Vagina (tissue), 2 donors: ENCODE data around the gene C5orf15. TPM values are rescaled to one million over a fixed set of nuclear protein-coding genes. Genes with fewer than 3 reads are reported as not detected.

Source experiments
- DNase-seq, 2 donors: peaks; one replicate each; pipeline ENCODE4 v3.0.0-alpha.2; 2017; ENCODE audit errors: extremely low spot score in 2 of 2
- H3K27ac ChIP-seq: fragments of 200-600 bp; sonication (generic); one replicate; pipeline ENCODE4 v1.5.1; 2019
- H3K27me3 ChIP-seq: fragments of 200-600 bp; sonication (generic); one replicate; pipeline ENCODE4 v1.5.1; 2019
- H3K36me3 ChIP-seq, 2 donors: fragments of 200-600 bp; sonication (generic); one replicate each; pipeline ENCODE4 v1.5.1; 2017 to 2019
- H3K4me1 ChIP-seq: fragments of 200-600 bp; sonication (generic); one replicate; pipeline ENCODE4 v1.5.1; 2019
- H3K4me3 ChIP-seq, 2 donors: fragments of 200-600 bp; sonication (generic); 1 replicate in 1 of 2; 2 replicates in 1 of 2; pipeline ENCODE4 v1.5.1; 2016 to 2019
- H3K9me3 ChIP-seq: fragments of 200-600 bp; sonication (generic); one replicate; pipeline ENCODE4 v1.5.1; 2019
- CTCF ChIP-seq, 3 experiments: fragments of 450-650 bp in 2 of 3; fragments of 200-600 bp in 1 of 3; sonication (generic) in 1 of 3; IDR thresholded peaks; one replicate each; pipeline ENCODE4 v1.5.1; 2017 to 2019; ENCODE audit warnings: antibody characterized with exemption in 3 of 3, mild to moderate bottlenecking in 2 of 3, moderate library complexity in 2 of 3
- POLR2A ChIP-seq, 2 donors: fragments of 450-650 bp; IDR thresholded peaks; one replicate each; pipeline ENCODE4 v1.6.1; 2017; ENCODE audit warnings: antibody characterized with exemption in 2 of 2, mild to moderate bottlenecking in 2 of 2, moderate library complexity in 2 of 2
- POLR2AphosphoS5 ChIP-seq, 2 donors: sonication (generic); formaldehyde crosslinking; IDR thresholded peaks; one replicate each; pipeline ENCODE4 v1.9.0; 2017; ENCODE audit warnings: antibody characterized with exemption in 2 of 2, mild to moderate bottlenecking in 2 of 2, low read depth in 1 of 2; ENCODE audit not compliant: insufficient read depth in 1 of 2
- intact Hi-C: fragments of 100-400 bp; cut with DNase I; formaldehyde crosslinking; loops from one replicate; pipeline ENCODE4 v1.15.1; 2023
- total RNA-seq: library from RNA; depleted of rRNA; stranded (reverse); fragments of >200 nt; gene quantifications from one replicate; pipeline ENCODE4 v1.2.3, GENCODE V29; 2016

The C5orf15 gene
- total RNA-seq, 1 donor from 2014 or later, result 35.8 TPM

- H3K36me3 ChIP-seq, result peaks cover 0 to 57% of the 10 kb centered on the region in 2 donors
- no peak for DNase-seq
- H3K4me1 ChIP-seq, result peaks cover 33% of the 10 kb centered on the region
These were observed 22.0 kb upstream of the C5orf15 start for GRCh38 chr5:133990396-133990795.

DNA sequence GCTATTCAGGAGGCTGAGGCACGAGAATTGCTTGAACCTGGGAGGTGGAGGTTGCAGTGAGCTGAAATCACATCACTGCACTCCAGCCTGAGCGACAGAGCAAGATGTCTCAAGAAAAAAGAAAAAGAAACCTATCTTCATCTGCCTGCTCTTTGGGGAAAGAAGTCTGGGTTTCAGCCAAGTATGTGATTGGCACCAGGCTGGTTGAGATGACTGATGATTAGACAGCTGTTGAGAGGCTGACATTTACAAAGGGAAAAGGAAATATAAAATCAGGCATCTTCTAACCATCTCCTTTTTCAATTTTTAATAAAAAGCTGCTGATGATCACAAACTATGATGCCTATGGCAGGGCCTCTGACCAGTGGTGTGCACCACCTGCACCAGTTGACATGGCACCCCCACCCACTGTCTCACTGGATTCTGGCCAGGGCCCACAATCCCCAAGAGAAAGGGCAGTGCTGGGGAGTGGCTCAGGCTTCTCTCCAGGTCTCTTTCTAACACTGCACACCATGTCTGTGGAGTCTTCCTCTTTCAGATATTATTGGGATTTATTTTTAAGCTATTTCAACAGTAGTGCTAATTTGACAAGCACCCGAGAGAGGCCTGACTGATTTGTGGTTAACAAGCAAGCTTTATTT lies 17.2 kb upstream of the C5orf15 start:
- Histone ChIP-seq H3K36me3 (peaks cover 0 to 74% of the 10 kb centered on the region in 2 donors), H3K9me3 (no peaks in the 10 kb centered on the region), H3K27ac (no peak overlapping the region), H3K27me3 (no peaks in the 10 kb centered on the region), H3K4me1 (no peaks in the 10 kb centered on the region), H3K4me3 (no peak overlapping the region)
- TF ChIP-seq POLR2AphosphoS5 (IDR thresholded peaks at IDR 0.05; ENCODE audit: insufficient read depth in 1 of 2, low read depth in 1 of 2) (no peak), CTCF (IDR thresholded peaks at IDR 0.05) (no peak), POLR2A (IDR thresholded peaks at IDR 0.05) (no peak)
- intact Hi-C loops, result no loop called here
- DNase-seq, result no peak

More at GRCh38 chr5:133990396-133990795, 22.0 kb upstream of the C5orf15 start:
- H3K27ac ChIP-seq, result no peak overlapping the region
- TF ChIP-seq POLR2A (IDR thresholded peaks at IDR 0.05) (no peak), POLR2AphosphoS5 (IDR thresholded peaks at IDR 0.05; ENCODE audit: insufficient read depth in 1 of 2, low read depth in 1 of 2) (no peak), CTCF (IDR thresholded peaks at IDR 0.05) (no peak)
- no peak overlapping the region for H3K4me3 ChIP-seq
- no peaks in the 10 kb centered on the region for H3K27me3 ChIP-seq
- no peaks in the 10 kb centered on the region for H3K9me3 ChIP-seq
- intact Hi-C loops, result no loop called here

GRCh38 chr5:133983674-133984073 lies 15.2 kb upstream of the C5orf15 start:
- H3K27me3 ChIP-seq, result no peaks in the 10 kb centered on the region
- no peaks in the 10 kb centered on the region for H3K4me1 ChIP-seq
- H3K9me3 ChIP-seq, result no peaks in the 10 kb centered on the region
- DNase-seq, result no peak
- no peak overlapping the region for H3K27ac ChIP-seq
- TF ChIP-seq POLR2AphosphoS5 (IDR thresholded peaks at IDR 0.05; ENCODE audit: insufficient read depth in 1 of 2, low read depth in 1 of 2), result no peak
- no peak for TF ChIP-seq CTCF (IDR thresholded peaks at IDR 0.05)
- no peak for TF ChIP-seq POLR2A (IDR thresholded peaks at IDR 0.05)
- no peak overlapping the region for H3K4me3 ChIP-seq
- intact Hi-C loops, result no loop called here
- H3K36me3 ChIP-seq, result peaks cover 0 to 66% of the 10 kb centered on the region in 2 donors

- no peak for TF ChIP-seq CTCF (IDR thresholded peaks at IDR 0.05)
- no peak for TF ChIP-seq POLR2AphosphoS5 (IDR thresholded peaks at IDR 0.05; ENCODE audit: insufficient read depth in 1 of 2, low read depth in 1 of 2)
- TF ChIP-seq POLR2A (IDR thresholded peaks at IDR 0.05), result no peak
- H3K9me3 ChIP-seq, result no peaks in the 10 kb centered on the region
- no peaks in the 10 kb centered on the region for H3K4me1 ChIP-seq
- no peaks in the 10 kb centered on the region for H3K27me3 ChIP-seq
- DNase-seq, result no peak
- no peak overlapping the region for H3K27ac ChIP-seq
- no peak overlapping the region for H3K4me3 ChIP-seq
- H3K36me3 ChIP-seq, result peaks cover 0 to 47% of the 10 kb centered on the region in 2 donors
- intact Hi-C loops, result no loop called here
These were observed 13.3 kb upstream of the C5orf15 start for GRCh38 chr5:133981714-133982113.

GRCh38 chr5:133980652-133981051 lies 12.2 kb upstream of the C5orf15 start:
- no peaks in the 10 kb centered on the region for H3K27me3 ChIP-seq
- no peak overlapping the region for H3K27ac ChIP-seq
- intact Hi-C loops, result no loop called here
- no peak overlapping the region for H3K4me3 ChIP-seq
- DNase-seq, result no peak
- H3K4me1 ChIP-seq, result no peaks in the 10 kb centered on the region
- TF ChIP-seq POLR2A (IDR thresholded peaks at IDR 0.05), result no peak
- TF ChIP-seq POLR2AphosphoS5 (IDR thresholded peaks at IDR 0.05; ENCODE audit: insufficient read depth in 1 of 2, low read depth in 1 of 2), result no peak
- TF ChIP-seq CTCF (IDR thresholded peaks at IDR 0.05), result no peak
- peaks cover 0 to 48% of the 10 kb centered on the region in 2 donors for H3K36me3 ChIP-seq
- no peaks in the 10 kb centered on the region for H3K9me3 ChIP-seq
